GM12878 (cell line): ENCODE results near the gene DET1. TPM values are rescaled to one million over a fixed set of nuclear protein-coding genes. Genes with fewer than 3 reads are reported as not detected.
A peak's percentile ranks its signal among the peaks of the same experiment; 100 is the strongest.

Experiments
- BHLHE40 ChIP-seq, 2 experiments: fragments of 450-650 bp in 1 of 2; IDR thresholded peaks; 2 replicates each; pipeline ENCODE4 v1.6.1; 2011 to 2017; ENCODE audit warnings: low read depth in 2 of 2, borderline replicate concordance in 1 of 2, improper control_type of control experiment in 1 of 2, low read length in 1 of 2, mild to moderate bottlenecking in 1 of 2
- BRCA1 ChIP-seq: IDR thresholded peaks from 2 replicates; pipeline ENCODE4 v1.6.1; 2011; ENCODE audit warnings: low read depth, low read length, improper control_type of control experiment
- CHD1 ChIP-seq: IDR thresholded peaks from 2 replicates; pipeline ENCODE4 v1.6.1; 2012; ENCODE audit warnings: low read depth, low read length, improper control_type of control experiment
- FOXK2 ChIP-seq: fragments of 450-650 bp; IDR thresholded peaks from 2 replicates; pipeline ENCODE4 v1.6.1; 2017; ENCODE audit warnings: mild to moderate bottlenecking, moderate library complexity
- HDAC6 ChIP-seq: fragments of 200-600 bp; sonication (generic); IDR thresholded peaks from one replicate; pipeline ENCODE4 v1.8.0; 2017; ENCODE audit warnings: antibody characterized with exemption; ENCODE audit not compliant: unreplicated experiment
- IKZF1 ChIP-seq: fragments of 450-650 bp; conservative IDR thresholded peaks from 2 replicates; pipeline ENCODE4 v1.6.1; 2017; ENCODE audit warnings: antibody characterized with exemption, mild to moderate bottlenecking
- LARP7 ChIP-seq: fragments of 450-650 bp; IDR thresholded peaks from 2 replicates; pipeline ENCODE4 v1.6.1; 2017; ENCODE audit warnings: mild to moderate bottlenecking
- MTA3 ChIP-seq: IDR thresholded peaks from 2 replicates; pipeline ENCODE4 v1.6.1; 2012; ENCODE audit warnings: low read length, inconsistent platforms, borderline replicate concordance
- NFXL1 ChIP-seq: fragments of 450-650 bp; IDR thresholded peaks from 2 replicates; pipeline ENCODE4 v1.6.1; 2017; ENCODE audit warnings: antibody characterized with exemption, mild to moderate bottlenecking, borderline replicate concordance
- NR2C2 ChIP-seq: IDR thresholded peaks from 2 replicates; pipeline ENCODE4 v1.6.1; 2011; ENCODE audit warnings: borderline replicate concordance, low read depth; ENCODE audit not compliant: control insufficient read depth, insufficient read length
- RAD21 ChIP-seq: IDR thresholded peaks from 2 replicates; pipeline ENCODE4 v1.6.1; 2011; ENCODE audit warnings: mild to moderate bottlenecking, low read depth, low read length, moderate library complexity; ENCODE audit not compliant: insufficient read depth
- RB1 ChIP-seq: fragments of 450-650 bp; formaldehyde crosslinking; IDR thresholded peaks from 2 replicates; pipeline ENCODE4 v1.6.1; 2017; ENCODE audit warnings: mild to moderate bottlenecking, borderline replicate concordance
- RELA ChIP-seq: fragments of 450-650 bp; IDR thresholded peaks from 2 replicates; pipeline ENCODE4 v1.8.0; 2014; ENCODE audit warnings: borderline replicate concordance; ENCODE audit not compliant: partially characterized antibody
- RFX5 ChIP-seq: IDR thresholded peaks from 2 replicates; pipeline ENCODE4 v1.6.1; 2011; ENCODE audit warnings: low read depth, low read length, improper control_type of control experiment
- SIX5 ChIP-seq: IDR thresholded peaks from 2 replicates; pipeline ENCODE4 v1.6.1; 2011; ENCODE audit warnings: mild to moderate bottlenecking, low read depth, low read length, moderate library complexity; ENCODE audit not compliant: severe bottlenecking
- SMAD5 ChIP-seq: IDR thresholded peaks from 2 replicates; pipeline ENCODE4 v1.6.1; 2016; ENCODE audit warnings: antibody characterized with exemption, low read depth
- ZBED1 ChIP-seq: IDR thresholded peaks from 2 replicates; pipeline ENCODE4 v1.6.1; 2016; ENCODE audit warnings: borderline replicate concordance
- ZNF207 ChIP-seq: fragments of 450-650 bp; IDR thresholded peaks from 2 replicates; pipeline ENCODE4 v1.6.1; 2014; ENCODE audit warnings: antibody characterized with exemption, mild to moderate bottlenecking, borderline replicate concordance
- polyA plus RNA-seq, 11 experiments: library from polyadenylated mRNA; depleted of rRNA in 4 of 11; unstranded in 6 of 11; stranded (reverse) in 5 of 11; fragments of >200 nt; fragmentation: Nextera tagmentation in 4 of 11; fragmentation: Illumina TruSeq in 1 of 11; extraction: Ambion mirVana in 4 of 11; extraction: Trizol in 1 of 11; gene quantifications; 1 replicate in 1 of 11; 2 replicates in 10 of 11; pipeline versions ENCODE4 v1.2.1 to v1.2.3, GENCODE V29; 2011 to 2016; ENCODE audit warnings: inconsistent platforms in 2 of 11, missing spikeins in 2 of 11, low read depth in 1 of 11
- total RNA-seq, 4 experiments: library from RNA; depleted of rRNA in 3 of 4; stranded (reverse); fragments of >200 nt in 3 of 4; fragmentation: Illumina TruSeq in 1 of 4; extraction: Trizol in 1 of 4; gene quantifications; 2 replicates each; pipeline versions ENCODE4 v1.2.1 to v1.2.3, GENCODE V29; 2013 to 2021
- TF ChIP-seq, protein P1 (sequence below): IDR thresholded peaks from 2 replicates; pipeline ENCODE4 v1.6.1; 2011; ENCODE audit warnings: mild to moderate bottlenecking, low read depth, low read length, moderate library complexity; ENCODE audit not compliant: insufficient replicate concordance
- TF ChIP-seq, protein P2 (sequence below): IDR thresholded peaks from 2 replicates; pipeline ENCODE4 v1.6.1; 2011; ENCODE audit warnings: low read depth, mild to moderate bottlenecking, low read length, moderate library complexity, borderline replicate concordance; ENCODE audit errors: extremely low read depth
- TF ChIP-seq, protein P3 (sequence below): fragments of 450-650 bp; IDR thresholded peaks from 2 replicates; pipeline ENCODE4 v1.6.1; 2018; ENCODE audit warnings: borderline replicate concordance, mild to moderate bottlenecking; ENCODE audit not compliant: partially characterized antibody
- TF ChIP-seq, protein P4 (sequence below): IDR thresholded peaks from 2 replicates; pipeline ENCODE4 v1.6.1; 2012; ENCODE audit warnings: low read depth, low read length, improper control_type of control experiment
- TF ChIP-seq, protein P5 (sequence below): fragments of 450-650 bp; IDR thresholded peaks from 2 replicates; pipeline ENCODE4 v1.6.1; 2017; ENCODE audit warnings: low read depth, mild to moderate bottlenecking, moderate library complexity

The DET1 gene
- total and polyA plus RNA-seq, 10 of the 15 experiments (the other 5 are each of a cell fraction or from before 2014, with no cell fraction given) = 0.16 to 2.7 (median 1.4) TPM

DNA sequence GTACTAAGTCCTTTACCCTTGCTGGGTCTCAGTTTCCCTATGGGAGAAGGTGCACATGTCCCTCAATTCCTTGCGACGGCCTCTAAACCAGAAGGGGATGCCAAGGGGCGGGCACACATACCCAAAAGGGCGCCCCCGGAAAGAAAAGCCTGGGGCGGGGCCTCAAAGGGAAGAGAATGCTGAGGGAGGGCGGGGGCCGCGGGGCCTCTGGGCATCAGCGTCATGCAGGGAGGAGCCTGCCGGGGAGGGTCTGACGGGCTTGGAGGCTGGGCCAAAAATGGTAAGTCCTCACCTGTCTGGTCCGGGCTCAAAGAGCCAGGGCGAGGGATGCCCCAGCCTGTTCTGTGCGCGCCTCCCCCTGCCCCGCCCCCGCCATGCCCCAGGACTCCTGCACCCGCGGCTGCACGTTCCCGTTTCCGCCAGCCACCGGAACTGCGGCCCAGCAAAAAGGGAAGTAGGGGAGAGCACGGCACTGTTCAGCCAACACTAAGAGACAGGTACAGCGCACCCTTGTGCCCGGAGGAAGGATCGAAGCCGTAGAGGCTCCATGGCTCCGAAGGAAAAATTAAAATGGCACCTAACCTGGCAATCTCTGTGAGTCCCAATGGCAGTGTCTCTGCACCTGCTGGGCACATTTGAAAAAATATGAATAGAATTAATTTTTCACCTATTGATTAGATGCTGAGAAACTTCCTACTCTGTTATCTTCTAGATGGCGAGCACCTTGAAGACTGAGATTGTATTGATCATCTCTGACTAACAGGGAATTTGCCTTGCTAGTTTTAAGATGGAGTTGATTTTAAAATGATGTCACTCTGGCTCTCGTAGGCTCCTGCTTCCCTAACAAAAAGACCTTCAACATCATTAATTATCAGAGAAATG is at the start of gene DET1 (continued):
- TF ChIP-seq HDAC6 = no peak
- TF ChIP-seq RELA = peak; percentile 43
- TF ChIP-seq MTA3 = no peak
- TF ChIP-seq CHD1 = no peak
- TF ChIP-seq, protein P1, sequence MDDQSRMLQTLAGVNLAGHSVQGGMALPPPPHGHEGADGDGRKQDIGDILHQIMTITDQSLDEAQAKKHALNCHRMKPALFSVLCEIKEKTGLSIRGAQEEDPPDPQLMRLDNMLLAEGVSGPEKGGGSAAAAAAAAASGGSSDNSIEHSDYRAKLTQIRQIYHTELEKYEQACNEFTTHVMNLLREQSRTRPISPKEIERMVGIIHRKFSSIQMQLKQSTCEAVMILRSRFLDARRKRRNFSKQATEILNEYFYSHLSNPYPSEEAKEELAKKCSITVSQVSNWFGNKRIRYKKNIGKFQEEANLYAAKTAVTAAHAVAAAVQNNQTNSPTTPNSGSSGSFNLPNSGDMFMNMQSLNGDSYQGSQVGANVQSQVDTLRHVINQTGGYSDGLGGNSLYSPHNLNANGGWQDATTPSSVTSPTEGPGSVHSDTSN = no peak
- TF ChIP-seq SIX5 = peak; percentile 36
- TF ChIP-seq IKZF1 = peak; percentile 70
- no peak for TF ChIP-seq FOXK2
- TF ChIP-seq RFX5 = no peak
- TF ChIP-seq BRCA1 = no peak
- 0 out of 2 replicates have a peak, but pooled peaks have one; percentile 21 for TF ChIP-seq ZNF207
- peak; percentile 26; the same call in 1 of the 2 replicates for TF ChIP-seq RB1
- TF ChIP-seq NR2C2 = no peak
- TF ChIP-seq SMAD5 = peak; percentile 48; the same call in 1 of the 2 replicates
- no peak for TF ChIP-seq ZBED1
- peak; percentile 23; the same call in 1 of the 2 replicates for TF ChIP-seq RAD21
- TF ChIP-seq, protein P2, sequence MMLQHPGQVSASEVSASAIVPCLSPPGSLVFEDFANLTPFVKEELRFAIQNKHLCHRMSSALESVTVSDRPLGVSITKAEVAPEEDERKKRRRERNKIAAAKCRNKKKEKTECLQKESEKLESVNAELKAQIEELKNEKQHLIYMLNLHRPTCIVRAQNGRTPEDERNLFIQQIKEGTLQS = no peak
- TF ChIP-seq, protein P3, sequence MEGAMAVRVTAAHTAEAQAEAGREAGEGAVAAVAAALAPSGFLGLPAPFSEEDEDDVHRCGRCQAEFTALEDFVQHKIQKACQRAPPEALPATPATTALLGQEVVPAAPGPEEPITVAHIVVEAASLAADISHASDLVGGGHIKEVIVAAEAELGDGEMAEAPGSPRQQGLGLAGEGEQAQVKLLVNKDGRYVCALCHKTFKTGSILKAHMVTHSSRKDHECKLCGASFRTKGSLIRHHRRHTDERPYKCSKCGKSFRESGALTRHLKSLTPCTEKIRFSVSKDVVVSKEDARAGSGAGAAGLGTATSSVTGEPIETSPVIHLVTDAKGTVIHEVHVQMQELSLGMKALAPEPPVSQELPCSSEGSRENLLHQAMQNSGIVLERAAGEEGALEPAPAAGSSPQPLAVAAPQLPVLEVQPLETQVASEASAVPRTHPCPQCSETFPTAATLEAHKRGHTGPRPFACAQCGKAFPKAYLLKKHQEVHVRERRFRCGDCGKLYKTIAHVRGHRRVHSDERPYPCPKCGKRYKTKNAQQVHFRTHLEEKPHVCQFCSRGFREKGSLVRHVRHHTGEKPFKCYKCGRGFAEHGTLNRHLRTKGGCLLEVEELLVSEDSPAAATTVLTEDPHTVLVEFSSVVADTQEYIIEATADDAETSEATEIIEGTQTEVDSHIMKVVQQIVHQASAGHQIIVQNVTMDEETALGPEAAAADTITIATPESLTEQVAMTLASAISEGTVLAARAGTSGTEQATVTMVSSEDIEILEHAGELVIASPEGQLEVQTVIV = no peak
- TF ChIP-seq, protein P4, sequence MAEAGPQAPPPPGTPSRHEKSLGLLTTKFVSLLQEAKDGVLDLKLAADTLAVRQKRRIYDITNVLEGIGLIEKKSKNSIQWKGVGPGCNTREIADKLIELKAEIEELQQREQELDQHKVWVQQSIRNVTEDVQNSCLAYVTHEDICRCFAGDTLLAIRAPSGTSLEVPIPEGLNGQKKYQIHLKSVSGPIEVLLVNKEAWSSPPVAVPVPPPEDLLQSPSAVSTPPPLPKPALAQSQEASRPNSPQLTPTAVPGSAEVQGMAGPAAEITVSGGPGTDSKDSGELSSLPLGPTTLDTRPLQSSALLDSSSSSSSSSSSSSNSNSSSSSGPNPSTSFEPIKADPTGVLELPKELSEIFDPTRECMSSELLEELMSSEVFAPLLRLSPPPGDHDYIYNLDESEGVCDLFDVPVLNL = 0 out of 2 replicates have a peak, but pooled peaks have one; percentile 13
- TF ChIP-seq, protein P5, sequence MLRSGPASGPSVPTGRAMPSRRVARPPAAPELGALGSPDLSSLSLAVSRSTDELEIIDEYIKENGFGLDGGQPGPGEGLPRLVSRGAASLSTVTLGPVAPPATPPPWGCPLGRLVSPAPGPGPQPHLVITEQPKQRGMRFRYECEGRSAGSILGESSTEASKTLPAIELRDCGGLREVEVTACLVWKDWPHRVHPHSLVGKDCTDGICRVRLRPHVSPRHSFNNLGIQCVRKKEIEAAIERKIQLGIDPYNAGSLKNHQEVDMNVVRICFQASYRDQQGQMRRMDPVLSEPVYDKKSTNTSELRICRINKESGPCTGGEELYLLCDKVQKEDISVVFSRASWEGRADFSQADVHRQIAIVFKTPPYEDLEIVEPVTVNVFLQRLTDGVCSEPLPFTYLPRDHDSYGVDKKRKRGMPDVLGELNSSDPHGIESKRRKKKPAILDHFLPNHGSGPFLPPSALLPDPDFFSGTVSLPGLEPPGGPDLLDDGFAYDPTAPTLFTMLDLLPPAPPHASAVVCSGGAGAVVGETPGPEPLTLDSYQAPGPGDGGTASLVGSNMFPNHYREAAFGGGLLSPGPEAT = peak; percentile 50
- no peak for TF ChIP-seq NFXL1
- TF ChIP-seq LARP7 = no peak
- peak; percentile 86 to 90 for TF ChIP-seq BHLHE40 (IDR thresholded peaks at IDR 0.05; ENCODE audit: borderline replicate concordance in 1 of 2, low read depth in 2 of 2, low read length in 1 of 2)
